LHCN-M2 (cell line): ENCODE data around the gene ADAMTS2. TPM values are rescaled to one million over a fixed set of nuclear protein-coding genes. Genes with fewer than 3 reads are reported as not detected.
A peak's percentile ranks its signal among the peaks of the same experiment; 100 is the strongest.
"Not testable (repeated sequence)": the region's sequence is repeated elsewhere in the genome, so short reads cannot be mapped to it uniquely, and the experiment has no call there.

Experiments used
- DNase-seq: peaks from one replicate; pipeline ENCODE4 v3.0.0-alpha.2; 2012; ENCODE audit warnings: low read depth
- total RNA-seq: library from RNA; depleted of rRNA; stranded (reverse); fragments of >200 nt; gene quantifications from 2 replicates; pipeline ENCODE4 v1.2.3, GENCODE V29; 2014

ADAMTS2 gene
- total RNA-seq, 1 experiment from 2014 or later, result 24.1 TPM

GRCh38 chr5:179297486-179298180 is 47.6 kb downstream of the ADAMTS2 start:
- no peak for DNase-seq

- DNase-seq, result no peak
These were observed 48.2 kb downstream of the ADAMTS2 start for GRCh38 chr5:179297026-179297425.

- no peak for DNase-seq
These were observed 49.0 kb downstream of the ADAMTS2 start for GRCh38 chr5:179296150-179296821.

GRCh38 chr5:179295778-179296149 is 49.5 kb downstream of the ADAMTS2 start:
- DNase-seq, result no peak

GRCh38 chr5:179294891-179295777 is 50.1 kb downstream of the ADAMTS2 start:
- no peak for DNase-seq

GRCh38 chr5:179294131-179294780 is 51.0 kb downstream of the ADAMTS2 start:
- DNase-seq, result no peak

GRCh38 chr5:179292681-179293635 is 52.3 kb downstream of the ADAMTS2 start:
- no peak for DNase-seq

- DNase-seq, result no peak
These were observed 53.1 kb downstream of the ADAMTS2 start for GRCh38 chr5:179292202-179292601.

GRCh38 chr5:179290681-179291540 is 54.4 kb downstream of the ADAMTS2 start:
- no peak for DNase-seq

- DNase-seq, result no peak
These were observed 55.4 kb downstream of the ADAMTS2 start for GRCh38 chr5:179289756-179290385.

- DNase-seq, result no peak
These were observed 56.5 kb downstream of the ADAMTS2 start for GRCh38 chr5:179288809-179289185.

GRCh38 chr5:179288101-179288808 is 57.0 kb downstream of the ADAMTS2 start:
- DNase-seq, result no peak

- DNase-seq, result no peak
These were observed 57.6 kb downstream of the ADAMTS2 start for GRCh38 chr5:179287631-179288030.

GRCh38 chr5:179287071-179287470 is 58.2 kb downstream of the ADAMTS2 start:
- DNase-seq, result no peak

GRCh38 chr5:179285776-179286162 is 59.5 kb downstream of the ADAMTS2 start:
- not testable (repeated sequence) for DNase-seq

- peak; percentile 73 for DNase-seq
These were observed 60.3 kb downstream of the ADAMTS2 start for GRCh38 chr5:179284751-179285631.

GRCh38 chr5:179283908-179284307 is 61.4 kb downstream of the ADAMTS2 start:
- not testable (repeated sequence) for DNase-seq
